ENCODE measurements around the gene TSPAN7.

The TSPAN7 gene

DNA sequence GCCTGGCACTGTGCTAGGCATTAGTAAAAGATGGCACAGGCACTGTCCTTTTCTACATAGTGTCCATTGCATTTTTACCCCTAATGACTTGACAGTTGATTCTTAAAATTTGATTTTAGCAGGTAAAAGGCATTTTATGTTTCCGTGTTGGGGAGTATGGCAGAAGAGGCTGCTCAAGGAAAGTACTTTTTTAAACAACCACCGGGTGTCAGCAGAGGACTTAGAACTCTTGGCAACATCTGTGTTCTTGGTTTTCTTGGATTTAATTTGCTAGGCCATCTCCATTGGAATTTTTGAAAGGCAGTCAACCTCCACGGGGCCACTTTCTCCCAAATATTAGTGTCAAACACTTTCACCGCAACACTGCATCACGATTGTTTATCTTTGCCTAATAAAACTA lies 102.9 kb downstream of the TSPAN7 start:
- TF ChIP-seq GATA3 (IDR thresholded peaks at IDR 0.05; ENCODE audit: low read depth, low read length): no peak
- TF ChIP-seq GATA2 (IDR thresholded peaks at IDR 0.05; ENCODE audit: low read depth, low read length): no peak

DNA sequence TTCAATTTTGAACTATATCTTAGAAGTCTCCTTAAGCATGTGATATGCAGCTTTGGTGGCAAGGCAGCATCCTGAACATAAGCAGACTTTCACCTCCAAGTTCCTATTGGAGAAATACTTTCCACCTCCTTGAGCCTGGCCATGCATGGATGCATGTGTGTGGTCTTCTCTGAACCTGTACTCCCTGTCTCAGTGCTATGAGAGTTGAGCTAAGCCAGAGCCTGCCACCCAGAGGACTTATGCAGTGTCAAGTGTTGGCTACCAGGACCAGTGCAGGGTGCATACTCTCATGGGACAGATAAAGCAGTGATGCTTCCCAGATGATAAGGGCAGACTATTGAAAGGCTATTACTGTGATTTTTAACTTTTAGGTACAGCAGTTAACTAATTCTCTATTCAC lies 105.6 kb downstream of the TSPAN7 start:
- TF ChIP-seq GATA2 (IDR thresholded peaks at IDR 0.05; ENCODE audit: low read depth, low read length) (no peak), GATA3 (IDR thresholded peaks at IDR 0.05; ENCODE audit: low read depth, low read length) (no peak)

GRCh38 chrX:38668771-38669170 lies 107.4 kb downstream of the TSPAN7 start:
- no peak for TF ChIP-seq GATA3 (IDR thresholded peaks at IDR 0.05; ENCODE audit: low read depth, low read length)
- TF ChIP-seq GATA2 (IDR thresholded peaks at IDR 0.05; ENCODE audit: low read depth, low read length): no peak

DNA sequence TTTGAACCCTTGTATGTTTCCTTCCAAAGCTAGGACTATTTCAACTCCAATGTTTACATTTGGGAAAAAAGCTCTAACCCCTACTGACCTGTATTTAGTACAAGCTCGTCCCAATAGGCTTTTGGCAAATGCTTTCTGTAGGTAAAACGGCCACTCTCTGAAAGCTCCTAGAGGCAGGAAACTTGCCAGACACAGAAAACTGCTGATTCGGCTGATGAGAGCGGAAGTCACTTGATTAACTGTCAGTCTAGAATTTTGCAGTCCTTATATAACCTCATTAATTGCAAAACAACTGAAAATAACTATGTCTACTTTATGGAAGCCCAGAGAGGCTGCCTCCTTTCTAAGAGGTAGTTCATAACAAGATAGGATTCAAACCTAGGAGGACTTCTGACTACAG lies 108.1 kb downstream of the TSPAN7 start:
- TF ChIP-seq GATA2 (IDR thresholded peaks at IDR 0.05; ENCODE audit: low read depth, low read length) (no peak), GATA3 (IDR thresholded peaks at IDR 0.05; ENCODE audit: low read depth, low read length) (no peak)

- TF ChIP-seq GATA3 (IDR thresholded peaks at IDR 0.05; ENCODE audit: low read depth, low read length): no peak
- no peak for TF ChIP-seq GATA2 (IDR thresholded peaks at IDR 0.05; ENCODE audit: low read depth, low read length)
Measured at GRCh38 chrX:38672646-38673045, 111.3 kb downstream of the TSPAN7 start.

DNA sequence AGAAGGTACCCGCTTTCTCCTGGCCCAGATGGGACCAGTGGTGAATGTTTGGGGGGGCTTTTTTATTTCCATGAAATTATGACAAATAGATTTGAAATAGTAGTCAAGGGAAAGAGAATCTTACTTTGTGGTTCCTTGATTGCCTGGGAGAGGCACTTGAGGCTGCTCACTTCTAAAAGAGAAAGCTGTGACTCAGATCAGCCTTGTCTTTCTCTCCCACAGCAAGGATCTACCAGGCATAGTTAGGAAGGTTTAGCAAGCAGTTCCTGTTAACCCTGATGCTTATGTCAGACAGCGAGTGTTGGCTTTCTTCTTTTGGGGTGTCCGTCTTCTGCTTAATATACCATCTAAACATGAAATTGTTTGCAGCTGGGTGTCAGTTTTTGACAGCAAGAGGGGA lies 114.5 kb downstream of the TSPAN7 start:
- TF ChIP-seq GATA3 (IDR thresholded peaks at IDR 0.05; ENCODE audit: low read depth, low read length) (no peak), GATA2 (IDR thresholded peaks at IDR 0.05; ENCODE audit: low read depth, low read length) (no peak)

- TF ChIP-seq GATA3 (IDR thresholded peaks at IDR 0.05; ENCODE audit: low read depth, low read length) (no peak), GATA2 (IDR thresholded peaks at IDR 0.05; ENCODE audit: low read depth, low read length) (no peak)
Measured at GRCh38 chrX:38678183-38678582, 116.8 kb downstream of the TSPAN7 start.

DNA sequence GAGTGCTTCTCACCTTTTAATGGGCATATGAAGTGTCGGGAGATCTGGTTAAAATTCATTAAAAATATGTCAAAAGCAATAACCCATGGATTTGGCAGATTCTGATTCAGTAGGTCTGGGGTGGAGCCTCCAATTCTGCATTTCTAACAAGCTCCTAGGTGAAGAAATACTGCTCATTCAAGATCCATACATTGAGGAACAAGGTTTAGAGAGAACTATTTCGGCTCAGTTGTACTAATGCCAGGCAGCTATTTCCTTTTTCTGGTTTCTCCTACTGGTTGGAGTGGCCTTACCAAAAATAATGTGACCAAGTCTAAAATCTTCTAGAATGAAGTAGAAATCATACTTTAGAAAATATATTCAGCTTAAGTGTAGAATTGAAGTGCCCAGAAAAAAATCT lies 117.5 kb downstream of the TSPAN7 start:
- TF ChIP-seq GATA3 (IDR thresholded peaks at IDR 0.05; ENCODE audit: low read depth, low read length) (no peak), GATA2 (IDR thresholded peaks at IDR 0.05; ENCODE audit: low read depth, low read length) (no peak)

GRCh38 chrX:38679695-38680094 lies 118.4 kb downstream of the TSPAN7 start:
- no peak for TF ChIP-seq GATA3 (IDR thresholded peaks at IDR 0.05; ENCODE audit: low read depth, low read length)
- TF ChIP-seq GATA2 (IDR thresholded peaks at IDR 0.05; ENCODE audit: low read depth, low read length): no peak

- no peak for TF ChIP-seq GATA2 (IDR thresholded peaks at IDR 0.05; ENCODE audit: low read depth, low read length)
- no peak for TF ChIP-seq GATA3 (IDR thresholded peaks at IDR 0.05; ENCODE audit: low read depth, low read length)
Measured at GRCh38 chrX:38682095-38682494, 120.8 kb downstream of the TSPAN7 start.

DNA sequence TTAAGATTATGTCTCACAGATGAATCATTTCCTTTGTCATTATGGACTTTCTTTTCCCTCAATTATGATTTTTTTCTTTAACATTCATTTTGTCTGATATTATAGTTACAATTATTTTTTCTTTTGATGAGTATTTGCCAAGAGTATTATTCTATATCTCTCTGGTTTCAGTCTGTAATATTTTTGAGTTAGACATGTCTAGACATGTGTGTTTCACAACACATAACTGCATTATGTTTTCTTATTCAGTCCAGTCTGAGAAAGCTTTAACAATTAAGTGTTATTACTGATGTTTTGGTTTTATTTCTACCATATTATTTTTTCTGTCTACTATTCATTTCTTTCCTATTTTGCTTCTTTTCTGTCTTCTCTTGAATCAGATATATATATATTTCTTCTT lies 131.6 kb downstream of the TSPAN7 start:
- no peak for TF ChIP-seq GATA3 (IDR thresholded peaks at IDR 0.05; ENCODE audit: low read depth, low read length)
- TF ChIP-seq GATA2 (IDR thresholded peaks at IDR 0.05; ENCODE audit: low read depth, low read length): no peak

- TF ChIP-seq GATA3 (IDR thresholded peaks at IDR 0.05; ENCODE audit: low read depth, low read length) (no peak), GATA2 (IDR thresholded peaks at IDR 0.05; ENCODE audit: low read depth, low read length) (no peak)
Measured at GRCh38 chrX:38694394-38694793, 133.1 kb downstream of the TSPAN7 start.

DNA sequence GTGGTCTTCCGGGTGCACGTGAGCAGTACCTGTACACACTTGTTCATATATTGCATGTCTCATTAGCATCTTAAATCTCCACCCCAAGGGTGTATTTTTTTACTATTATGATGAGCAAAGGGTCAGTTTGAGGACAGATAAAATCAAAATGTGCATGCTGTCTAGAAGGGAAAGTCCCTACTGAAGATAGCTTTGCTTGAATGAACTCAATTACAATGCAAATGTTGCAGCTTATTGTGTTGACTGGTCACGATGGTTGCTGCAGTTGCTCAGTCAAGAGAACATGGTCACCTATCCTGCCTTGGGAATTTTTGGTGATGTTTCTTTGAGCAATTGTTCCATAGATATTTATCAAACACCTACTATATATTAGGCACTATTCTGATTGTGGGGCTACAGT lies 136.1 kb downstream of the TSPAN7 start:
- TF ChIP-seq GATA3 (IDR thresholded peaks at IDR 0.05; ENCODE audit: low read depth, low read length) (no peak), GATA2 (IDR thresholded peaks at IDR 0.05; ENCODE audit: low read depth, low read length) (no peak)

DNA sequence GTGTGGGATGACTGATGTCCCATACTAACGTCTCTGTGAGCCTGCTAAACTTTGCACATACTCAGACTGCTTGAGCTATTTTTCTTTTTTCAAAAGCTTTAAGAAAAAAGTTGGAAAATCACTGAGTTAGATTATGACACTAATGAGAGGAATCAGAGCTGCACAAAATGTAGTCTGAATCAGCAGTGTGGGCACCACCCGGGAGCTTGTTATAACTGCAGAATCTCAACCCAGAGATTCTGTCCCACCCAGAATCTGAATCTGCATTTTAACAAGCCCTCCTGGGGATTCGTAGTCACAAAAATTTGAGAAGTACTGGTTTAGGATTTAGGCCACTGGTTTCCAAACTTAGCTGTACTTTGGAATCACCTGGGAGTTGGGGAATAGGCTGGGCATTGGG lies 137.8 kb downstream of the TSPAN7 start:
- no peak for TF ChIP-seq GATA3 (IDR thresholded peaks at IDR 0.05; ENCODE audit: low read depth, low read length)
- no peak for TF ChIP-seq GATA2 (IDR thresholded peaks at IDR 0.05; ENCODE audit: low read depth, low read length)

DNA sequence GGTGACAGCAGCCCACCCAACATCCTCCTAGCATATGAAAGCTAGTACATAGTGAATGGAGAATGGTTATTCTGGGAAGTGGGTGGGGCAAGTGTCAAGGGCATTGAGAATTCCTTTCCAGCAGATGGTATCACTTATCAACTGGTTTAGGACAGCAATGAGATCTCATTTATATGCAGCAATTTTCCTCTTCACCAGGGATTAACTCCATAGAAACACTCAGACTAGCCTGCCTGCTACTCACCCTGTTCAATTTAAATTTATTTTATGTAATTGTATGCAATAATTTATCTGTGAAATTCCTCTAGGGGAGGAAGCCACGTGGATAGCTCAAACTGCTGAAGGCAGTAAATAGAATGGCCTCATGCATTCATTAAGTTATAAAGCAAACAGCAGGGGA lies 138.4 kb downstream of the TSPAN7 start:
- no peak for TF ChIP-seq GATA3 (IDR thresholded peaks at IDR 0.05; ENCODE audit: low read depth, low read length)
- no peak for TF ChIP-seq GATA2 (IDR thresholded peaks at IDR 0.05; ENCODE audit: low read depth, low read length)

- no peak for TF ChIP-seq GATA2 (IDR thresholded peaks at IDR 0.05; ENCODE audit: low read depth, low read length)
Measured at GRCh38 chrX:38701073-38701472, 139.7 kb downstream of the TSPAN7 start.

Data from SH-SY5Y (cell line).